ENCODE results near the gene CTTN. TPM values are rescaled to one million over a fixed set of nuclear protein-coding genes. Genes with fewer than 3 reads are reported as not detected.

CTTN gene
- total and polyA plus RNA-seq, 2 of the 13 experiments (the other 11 are each of a cell fraction or from before 2014, with no cell fraction given): 84.4 to 114 TPM

GRCh38 chr11:70397336-70397982 is 870 bp upstream of the CTTN start (continued):
- no peak for TF ChIP-seq ZNF747 (CRISPR knock-in tag; IDR thresholded peaks at IDR 0.05; ENCODE audit: borderline replicate concordance)
- TF ChIP-seq IRF9 (CRISPR knock-in tag; IDR thresholded peaks at IDR 0.05; ENCODE audit: borderline replicate concordance): peak; percentile 2; the same call in 1 of the 2 replicates
- TF ChIP-seq ZNF331 (CRISPR knock-in tag; IDR thresholded peaks at IDR 0.05): no peak
- no peak for TF ChIP-seq ZNF7 (CRISPR knock-in tag; IDR thresholded peaks at IDR 0.05)
- no peak for TF ChIP-seq RXRA (CRISPR knock-in tag; IDR thresholded peaks at IDR 0.05)
- no peak for TF ChIP-seq ZBTB4 (CRISPR knock-in tag; IDR thresholded peaks at IDR 0.05; ENCODE audit: borderline replicate concordance)
- 0 out of 2 replicates have a peak, but pooled peaks have one; percentile 2 for TF ChIP-seq ZNF776 (CRISPR knock-in tag; IDR thresholded peaks at IDR 0.05)
- TF ChIP-seq IKZF4 (CRISPR knock-in tag; IDR thresholded peaks at IDR 0.05; ENCODE audit: borderline replicate concordance, low read depth, not compliant biosample characterization): no peak
- TF ChIP-seq MTF1 (CRISPR knock-in tag; IDR thresholded peaks at IDR 0.05): no peak
- no peak for TF ChIP-seq ZNF780A (CRISPR knock-in tag; IDR thresholded peaks at IDR 0.05)
- 0 out of 2 replicates have a peak, but pooled peaks have one; percentile 3 for TF ChIP-seq MEF2D (CRISPR knock-in tag; IDR thresholded peaks at IDR 0.05)
- TF ChIP-seq GABPA (IDR thresholded peaks at IDR 0.05; ENCODE audit: low read depth, low read length): no peak
- no peak for TF ChIP-seq GABPA (CRISPR knock-in tag; IDR thresholded peaks at IDR 0.05; ENCODE audit: low read depth)
- no peak for TF ChIP-seq ZNF878 (CRISPR knock-in tag; IDR thresholded peaks at IDR 0.05)
- TF ChIP-seq ZFY (CRISPR knock-in tag; IDR thresholded peaks at IDR 0.05): peak; percentile 10; the same call in 1 of the 2 replicates
- no peak for TF ChIP-seq ZNF597 (CRISPR knock-in tag; IDR thresholded peaks at IDR 0.05)
- TF ChIP-seq MEIS2 (CRISPR knock-in tag; IDR thresholded peaks at IDR 0.05): no peak
- TF ChIP-seq HDAC2 (CRISPR knock-in tag; IDR thresholded peaks at IDR 0.05): no peak
- TF ChIP-seq ZNF879 (CRISPR knock-in tag; IDR thresholded peaks at IDR 0.05): no peak
- TF ChIP-seq ARID2 (CRISPR knock-in tag; IDR thresholded peaks at IDR 0.05; ENCODE audit: borderline replicate concordance): no peak
- no peak for TF ChIP-seq KLF15 (CRISPR knock-in tag; IDR thresholded peaks at IDR 0.05; ENCODE audit: borderline replicate concordance)
- TF ChIP-seq ZEB1 (IDR thresholded peaks at IDR 0.05; ENCODE audit: insufficient replicate concordance, low read depth): peak; percentile 36
- no peak for TF ChIP-seq HIVEP1 (CRISPR knock-in tag; IDR thresholded peaks at IDR 0.05)
- no peak for TF ChIP-seq ZNF362 (CRISPR knock-in tag; IDR thresholded peaks at IDR 0.05; ENCODE audit: borderline replicate concordance)
- TF ChIP-seq ZNF274 (CRISPR knock-in tag; IDR thresholded peaks at IDR 0.05): 0 out of 2 replicates have a peak, but pooled peaks have one; percentile 5

Measured in HepG2 (cell line).